ENCODE results near the gene CTBP2. TPM values are rescaled to one million over a fixed set of nuclear protein-coding genes. Genes with fewer than 3 reads are reported as not detected.

Gene CTBP2
- total RNA-seq, 2 donors from 2014 or later = 75.3 to 109 TPM

GRCh38 chr10:125132344-125132743 is 28.0 kb downstream of the CTBP2 start:
- H3K4me3 Mint-ChIP-seq = no peak overlapping the region
- peaks cover 8% of the 10 kb centered on the region for H3K4me1 ChIP-seq (ENCODE audit: control insufficient read depth, insufficient read depth, low read length)
- H3K36me3 ChIP-seq (ENCODE audit: control insufficient read depth, insufficient read depth, low read length) = peaks cover 27% of the 10 kb centered on the region
- H3K27ac ChIP-seq (ENCODE audit: low read depth, low read length) = no peak overlapping the region
- no peaks in the 10 kb centered on the region for H3K9me3 Mint-ChIP-seq
- H3K4me1 Mint-ChIP-seq = peaks cover 43% of the 10 kb centered on the region
- 100% methylated on average over 4 of the region's 4 CpGs; no CpG with 5 or more reads in 1 of the 2 experiments for WGBS, 2 experiments (ENCODE audit: insufficient coverage in 1 of 2, insufficient read length in 1 of 2)
- peaks cover 56% of the 10 kb centered on the region for H3K36me3 Mint-ChIP-seq (ENCODE audit: low read depth)
- no peaks in the 10 kb centered on the region for H3K9me3 ChIP-seq (ENCODE audit: control insufficient read depth, low read length)
- no peaks in the 10 kb centered on the region for H3K27me3 Mint-ChIP-seq (ENCODE audit: insufficient read depth)
- no peak for DNase-seq
- no peak for TF ChIP-seq CTCF (conservative IDR thresholded peaks at IDR 0.05)
- H3K27ac Mint-ChIP-seq = no peak overlapping the region
- no peak overlapping the region for H3K9ac ChIP-seq (ENCODE audit: extremely low read depth, low read length, poor library complexity, severe bottlenecking)
- H3K4me3 ChIP-seq (ENCODE audit: low read length) = no peak overlapping the region
- no peaks in the 10 kb centered on the region for H3K27me3 ChIP-seq (ENCODE audit: control insufficient read depth, insufficient read depth, low read length, poor library complexity, severe bottlenecking)

- peak overlapping the region; percentile 18 for H3K27ac Mint-ChIP-seq
- Histone ChIP-seq H3K9me3 (ENCODE audit: control insufficient read depth, low read length) (no peaks in the 10 kb centered on the region), H3K27me3 (ENCODE audit: control insufficient read depth, insufficient read depth, low read length, poor library complexity, severe bottlenecking) (no peaks in the 10 kb centered on the region), H3K4me1 (ENCODE audit: control insufficient read depth, insufficient read depth, low read length) (no peaks in the 10 kb centered on the region), H3K4me3 (ENCODE audit: low read length) (no peak overlapping the region), H3K36me3 (ENCODE audit: control insufficient read depth, insufficient read depth, low read length) (peaks cover 27% of the 10 kb centered on the region), H3K27ac (ENCODE audit: low read depth, low read length) (no peak overlapping the region), H3K9ac (ENCODE audit: extremely low read depth, low read length, poor library complexity, severe bottlenecking) (no peak overlapping the region)
- no peak for TF ChIP-seq CTCF (conservative IDR thresholded peaks at IDR 0.05)
- H3K4me1 Mint-ChIP-seq = peaks cover 38% of the 10 kb centered on the region
- H3K9me3 Mint-ChIP-seq = no peaks in the 10 kb centered on the region
- DNase-seq = no peak
- H3K36me3 Mint-ChIP-seq (ENCODE audit: low read depth) = peaks cover 57% of the 10 kb centered on the region
- WGBS, 2 experiments (ENCODE audit: insufficient coverage in 1 of 2, insufficient read length in 1 of 2) = 93 to 96% methylated on average over 15 of the region's 15 CpGs
- H3K27me3 Mint-ChIP-seq (ENCODE audit: insufficient read depth) = no peaks in the 10 kb centered on the region
- H3K4me3 Mint-ChIP-seq = no peak overlapping the region
Observed at GRCh38 chr10:125130916-125131315, 29.4 kb downstream of the CTBP2 start.

GRCh38 chr10:125130260-125130659 is 30.1 kb downstream of the CTBP2 start:
- H3K4me3 Mint-ChIP-seq = no peak overlapping the region

More at GRCh38 chr10:125130260-125130659, 30.1 kb downstream of the CTBP2 start:
- Histone ChIP-seq H3K9ac (ENCODE audit: extremely low read depth, low read length, poor library complexity, severe bottlenecking) (no peak overlapping the region), H3K27me3 (ENCODE audit: control insufficient read depth, insufficient read depth, low read length, poor library complexity, severe bottlenecking) (no peaks in the 10 kb centered on the region), H3K4me3 (ENCODE audit: low read length) (no peak overlapping the region), H3K4me1 (ENCODE audit: control insufficient read depth, insufficient read depth, low read length) (peaks cover 3% of the 10 kb centered on the region), H3K27ac (ENCODE audit: low read depth, low read length) (no peak overlapping the region), H3K9me3 (ENCODE audit: control insufficient read depth, low read length) (no peaks in the 10 kb centered on the region), H3K36me3 (ENCODE audit: control insufficient read depth, insufficient read depth, low read length) (peaks cover 27% of the 10 kb centered on the region)
- DNase-seq = no peak
- WGBS, 2 experiments (ENCODE audit: insufficient coverage in 1 of 2, insufficient read length in 1 of 2) = 94 to 98% methylated on average over 9 of the region's 9 CpGs
- no peak for TF ChIP-seq CTCF (conservative IDR thresholded peaks at IDR 0.05)
- Mint-ChIP-seq H3K36me3 (ENCODE audit: low read depth) (peaks cover 52% of the 10 kb centered on the region), H3K9me3 (no peaks in the 10 kb centered on the region), H3K27ac (no peak overlapping the region), H3K4me1 (peaks cover 37% of the 10 kb centered on the region), H3K27me3 (ENCODE audit: insufficient read depth) (no peaks in the 10 kb centered on the region)

Measured in endodermal cell (in vitro differentiated cells).